GM11168 (cell line): ENCODE data around the gene DYSF.

Experiments used
- in situ Hi-C: fragments of 300-500 bp; cut with MboI; formaldehyde crosslinking; loops from one replicate; pipeline ENCODE4 v1.12.0; 2022; ENCODE audit warnings: low sequenced_read_pairs; ENCODE audit not compliant: unreplicated experiment

DYSF gene

DNA sequence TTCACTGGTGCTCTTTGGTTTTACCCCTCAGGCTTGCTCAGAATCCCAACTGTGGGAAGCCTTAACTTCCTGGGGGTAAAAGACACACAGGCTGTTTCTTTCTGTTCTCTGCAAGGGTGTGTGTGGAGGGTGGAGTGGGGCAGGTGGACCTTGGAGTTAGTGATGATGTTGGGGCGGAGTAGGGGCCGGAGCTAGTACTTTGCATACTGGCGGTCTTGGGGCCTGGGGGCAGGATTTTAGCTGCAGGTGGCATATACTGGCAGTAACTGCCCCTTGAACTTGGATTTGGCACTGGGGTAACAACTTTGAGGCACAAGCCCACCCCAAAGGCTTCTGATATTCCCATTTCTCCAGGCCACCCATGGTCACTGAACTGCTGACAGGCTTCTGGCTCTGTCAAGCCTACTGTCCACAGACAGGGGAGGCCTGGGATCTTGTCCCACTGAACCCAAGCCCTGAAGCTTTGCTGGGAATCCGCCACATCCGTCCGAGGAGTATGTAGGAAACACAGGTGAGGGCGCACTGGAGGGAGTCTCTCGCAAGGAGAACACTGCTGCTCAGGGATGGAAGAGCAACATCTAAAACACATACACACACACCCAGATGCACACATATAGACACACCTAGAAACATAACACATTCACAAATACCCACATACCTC is 258.9 kb downstream of the DYSF start:
- in situ Hi-C loops = no loop called here

DNA sequence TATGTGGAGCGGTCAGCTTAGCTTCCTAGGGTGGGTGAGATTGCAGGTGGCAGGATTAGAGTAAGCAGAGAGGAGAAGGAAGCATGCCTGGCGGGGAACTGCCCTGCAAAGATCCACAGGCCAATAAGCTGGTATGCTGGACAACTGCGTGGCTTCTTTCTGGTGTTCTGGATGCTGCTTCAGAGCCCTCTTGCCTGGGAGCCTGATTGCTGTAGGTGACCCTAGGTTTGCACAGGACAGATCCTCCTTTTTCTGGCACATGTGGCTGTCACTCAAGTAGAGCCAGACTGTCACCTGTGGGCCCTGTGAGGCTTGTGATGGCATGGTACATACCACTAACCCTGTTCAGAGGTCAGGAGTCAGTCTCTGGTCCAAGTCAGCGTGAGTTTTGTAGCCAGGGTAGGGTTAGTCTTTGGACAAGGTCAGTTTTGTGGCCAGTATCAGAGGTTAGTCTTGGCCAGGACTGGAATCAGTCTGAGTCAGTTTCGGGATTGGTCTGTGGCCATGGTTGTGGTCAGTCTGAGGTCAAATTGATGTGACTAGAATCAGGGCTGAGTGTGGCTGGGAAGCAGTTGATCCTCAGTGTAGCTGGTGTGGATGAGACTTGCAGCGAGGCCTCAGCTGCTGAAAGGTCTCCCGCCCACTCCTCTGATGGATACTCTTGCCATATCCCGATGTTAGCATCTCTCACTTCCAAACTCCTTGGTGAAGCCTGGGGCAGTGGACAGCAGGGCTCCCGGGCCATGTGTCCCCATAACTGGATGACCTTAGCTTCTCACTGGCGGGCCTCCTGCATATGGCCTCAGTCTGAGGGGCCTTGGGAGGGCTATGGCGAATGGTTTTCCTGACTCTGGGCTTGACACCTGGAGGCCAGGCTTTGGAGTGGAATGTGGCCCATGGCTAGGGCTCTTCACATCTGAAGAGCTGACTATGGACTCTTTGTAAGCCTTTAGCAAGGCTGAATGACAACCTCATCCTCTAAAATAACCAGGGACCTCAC is 260.5 kb downstream of the DYSF start:
- in situ Hi-C loops = no loop called here

DNA sequence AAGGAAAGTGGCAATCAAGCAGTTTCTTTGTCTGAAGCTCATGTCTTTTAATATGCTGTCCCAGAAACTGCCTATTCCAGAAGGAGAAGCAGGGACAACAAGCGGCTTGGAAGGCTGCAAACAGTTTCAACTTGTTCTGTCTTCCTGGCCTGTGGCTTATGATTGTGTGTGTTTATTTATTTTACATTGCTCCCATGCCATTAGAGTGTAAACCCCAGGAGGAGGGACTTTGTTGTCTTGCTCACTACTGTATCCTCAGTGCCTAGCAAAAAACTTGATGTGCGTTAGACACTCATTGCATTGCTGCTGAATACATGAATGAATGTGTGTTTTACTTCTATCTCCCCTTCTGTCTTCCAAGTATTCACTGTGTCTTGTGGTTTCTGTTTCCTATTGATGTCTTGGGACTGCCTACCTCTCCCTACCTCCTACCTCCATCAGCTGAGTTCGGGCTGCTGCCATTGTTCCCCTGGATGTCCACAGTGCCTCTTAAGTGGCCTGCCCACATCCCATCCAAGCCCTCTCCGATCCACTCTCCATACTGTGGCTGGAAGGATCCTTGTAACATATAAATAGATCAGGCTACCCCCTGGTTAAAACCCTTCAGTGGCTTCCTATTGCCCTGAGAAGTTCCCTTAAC is 261.4 kb downstream of the DYSF start:
- in situ Hi-C loops = no loop called here

DNA sequence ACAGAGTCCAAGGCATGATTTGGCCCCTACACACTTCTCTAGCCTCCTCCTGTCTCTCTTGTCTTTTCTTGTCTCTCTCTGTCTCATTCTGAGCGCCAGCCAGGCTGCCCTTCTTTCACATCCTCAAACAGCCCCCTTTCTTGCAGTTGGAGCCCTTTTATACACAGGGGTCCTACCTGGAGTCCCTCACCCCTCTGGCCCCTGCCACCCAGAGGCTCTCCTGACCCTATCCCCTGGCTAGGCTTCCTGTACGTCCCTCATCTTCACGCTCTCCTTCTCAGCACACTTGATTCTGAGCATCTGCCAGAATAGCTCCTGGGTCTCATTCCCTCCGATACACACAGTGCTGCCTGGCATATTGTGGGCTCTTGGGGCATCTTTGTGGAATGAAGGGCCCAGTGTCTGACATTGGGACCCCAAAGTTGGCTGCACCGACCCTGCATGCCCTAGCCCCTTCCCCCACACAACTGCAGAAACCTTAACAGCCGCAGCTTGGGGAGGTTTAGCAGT is 261.9 kb downstream of the DYSF start:
- in situ Hi-C loops = no loop called here

DNA sequence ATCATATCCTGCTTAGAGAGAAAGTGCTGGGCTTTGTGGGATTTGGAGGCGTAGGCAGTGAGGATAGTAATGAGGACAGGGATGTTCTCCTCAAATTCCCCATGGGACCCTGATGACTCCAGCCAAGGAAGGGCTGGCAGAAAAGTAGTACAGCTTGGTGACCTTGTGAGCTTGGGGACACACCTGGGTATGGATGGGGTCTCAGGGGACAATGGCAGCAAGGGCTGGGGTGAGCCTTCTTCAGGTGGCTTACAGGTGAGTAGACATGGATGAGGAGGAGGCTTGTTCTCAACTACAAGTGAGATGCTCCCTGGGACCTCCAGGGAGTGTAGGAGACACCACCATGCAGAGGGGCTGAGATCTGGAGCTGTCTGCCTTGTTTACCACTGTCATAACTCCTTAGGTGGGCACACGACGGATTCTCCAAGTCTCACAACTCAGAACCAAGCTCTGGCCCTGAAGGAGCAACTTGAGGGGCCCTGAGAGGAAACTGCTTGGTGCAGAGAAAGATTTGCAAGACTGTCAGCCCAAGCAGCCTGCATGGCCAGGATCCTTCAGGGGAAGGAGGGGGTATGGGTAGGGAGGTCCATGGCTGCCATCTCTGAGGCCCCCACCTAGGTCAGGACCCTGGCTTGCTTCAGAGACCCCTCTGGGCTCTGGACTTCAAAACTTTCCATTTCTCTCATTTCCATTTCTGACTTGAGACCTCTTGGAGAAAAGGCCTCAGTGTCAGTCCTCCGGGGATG is 262.8 kb downstream of the DYSF start:
- in situ Hi-C loops = no loop called here

DNA sequence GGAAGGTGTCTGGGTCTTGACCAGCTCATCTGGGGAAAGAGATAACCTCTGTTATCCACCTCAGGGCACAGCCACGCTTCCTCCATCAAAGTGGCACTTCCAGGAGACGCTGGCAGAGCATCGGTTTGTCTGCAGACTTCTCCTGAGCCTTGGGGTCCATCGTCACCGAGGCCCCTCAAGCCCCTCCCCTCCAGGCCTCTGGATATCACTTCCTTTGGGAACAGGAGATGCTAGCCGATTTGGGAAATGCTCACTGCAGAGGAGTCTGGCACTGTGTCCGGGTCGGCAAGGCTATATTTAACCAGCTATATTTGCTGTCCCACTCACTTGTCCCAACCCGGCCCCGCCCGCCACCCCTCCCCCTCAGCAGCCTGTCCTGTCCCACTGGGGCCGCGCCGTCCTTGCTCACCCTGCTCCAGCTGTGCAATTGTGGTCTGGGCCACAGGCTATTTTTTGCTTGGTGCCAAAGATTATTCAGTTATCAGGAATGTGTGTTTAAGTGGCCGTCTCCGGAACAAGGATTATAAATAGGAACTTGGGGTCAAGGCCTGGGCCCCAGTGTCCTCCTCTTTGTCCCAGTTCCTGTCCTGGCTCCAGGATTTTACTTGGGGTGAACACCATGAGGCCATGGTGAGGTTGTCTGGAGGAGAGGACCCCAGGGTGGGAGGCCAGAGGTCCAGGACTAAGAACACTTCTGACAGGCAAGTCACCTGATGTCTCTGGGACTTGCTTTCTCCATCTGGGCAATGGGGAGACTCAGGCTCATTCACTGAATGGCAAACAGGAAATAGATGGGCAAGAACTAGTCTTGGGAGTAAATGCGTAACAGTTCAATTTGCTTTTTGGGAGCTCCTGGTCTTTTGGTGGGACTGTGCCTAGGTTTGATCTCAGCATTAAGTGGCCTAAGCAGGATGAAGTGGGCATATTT is 263.6 kb downstream of the DYSF start:
- in situ Hi-C loops = no loop called here

DNA sequence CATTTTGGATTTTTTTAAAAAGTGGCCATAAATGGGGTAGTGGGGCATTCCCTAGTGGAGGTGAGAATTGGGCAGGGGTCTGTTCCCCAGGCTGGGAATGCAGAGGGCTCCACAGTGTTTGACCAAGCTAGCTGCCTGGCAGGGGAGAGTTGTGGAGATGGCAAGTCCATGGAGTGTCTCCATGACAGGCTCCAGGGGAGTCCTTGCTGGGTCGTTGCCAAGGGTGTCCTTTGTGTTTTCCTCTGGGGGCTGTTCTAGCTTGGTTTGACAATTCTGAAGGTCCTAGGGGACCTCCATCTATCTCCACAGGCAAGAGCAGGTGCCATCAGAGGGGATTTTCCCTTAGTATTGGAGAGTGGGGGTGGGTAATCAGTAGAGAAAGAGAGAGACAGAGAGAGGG is 265.3 kb downstream of the DYSF start:
- in situ Hi-C loops = no loop called here

DNA sequence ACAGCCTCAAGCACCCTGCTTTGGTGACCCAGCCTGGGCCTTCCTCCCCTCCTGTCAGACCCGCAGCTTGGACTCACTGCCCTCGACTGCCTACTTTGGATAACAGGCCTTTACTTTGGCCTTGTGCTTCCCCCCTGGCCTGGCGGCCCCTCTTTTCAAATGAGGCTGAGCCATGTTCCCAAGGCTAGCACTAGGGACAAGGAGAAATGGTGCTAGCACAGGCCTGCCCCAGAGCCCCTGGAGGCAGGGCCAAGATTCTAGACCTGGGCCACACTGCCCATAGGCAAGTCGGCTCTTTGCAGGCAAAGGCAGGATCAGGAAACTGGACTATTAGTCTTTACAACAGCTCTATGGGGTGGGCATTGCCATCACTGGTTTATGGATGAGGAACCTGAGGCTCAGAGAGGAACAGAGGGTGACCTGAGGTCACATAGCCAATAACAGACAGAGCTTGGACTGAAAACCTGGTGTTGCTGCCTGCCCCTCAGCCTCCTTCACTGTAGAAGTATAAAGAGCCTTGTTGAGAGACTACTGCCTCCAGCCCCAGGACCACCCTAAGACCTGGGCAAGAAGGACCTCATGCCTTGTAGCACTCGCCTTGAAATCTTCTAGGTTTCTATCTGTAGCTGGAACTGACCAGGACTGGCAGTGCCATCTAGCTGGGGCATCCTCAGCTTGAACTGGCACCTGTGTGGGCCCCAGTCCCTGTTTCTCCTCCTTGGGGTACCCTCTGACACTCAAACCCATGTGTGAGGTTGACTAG is 266.3 kb downstream of the DYSF start:
- in situ Hi-C loops = no loop called here

- in situ Hi-C loops = no loop called here
Measured at GRCh38 chr2:71720283-71720560, 266.9 kb downstream of the DYSF start.

GRCh38 chr2:71720596-71721361 is 267.4 kb downstream of the DYSF start:
- in situ Hi-C loops = no loop called here

DNA sequence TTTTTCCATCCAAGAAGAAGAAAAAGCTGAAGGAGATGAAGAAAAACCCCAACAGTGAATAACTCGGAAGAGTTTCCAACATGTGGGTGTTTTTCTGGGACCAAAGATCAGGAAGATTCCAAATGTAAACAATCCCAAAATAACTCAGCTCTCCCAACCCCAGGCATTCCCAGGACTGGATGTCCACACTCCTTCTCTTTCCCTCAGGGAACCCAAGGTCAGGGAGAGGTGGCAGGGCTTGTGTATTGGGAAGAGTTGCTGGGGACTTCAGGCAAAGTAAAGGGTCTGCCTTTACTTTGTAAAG is 268.0 kb downstream of the DYSF start:
- in situ Hi-C loops = no loop called here

- in situ Hi-C loops = no loop called here
Measured at GRCh38 chr2:71721669-71722068, 268.3 kb downstream of the DYSF start.

GRCh38 chr2:71722286-71722685 is 268.9 kb downstream of the DYSF start:
- in situ Hi-C loops = no loop called here

- in situ Hi-C loops = no loop called here
Measured at GRCh38 chr2:71724793-71725192, 271.4 kb downstream of the DYSF start.

DNA sequence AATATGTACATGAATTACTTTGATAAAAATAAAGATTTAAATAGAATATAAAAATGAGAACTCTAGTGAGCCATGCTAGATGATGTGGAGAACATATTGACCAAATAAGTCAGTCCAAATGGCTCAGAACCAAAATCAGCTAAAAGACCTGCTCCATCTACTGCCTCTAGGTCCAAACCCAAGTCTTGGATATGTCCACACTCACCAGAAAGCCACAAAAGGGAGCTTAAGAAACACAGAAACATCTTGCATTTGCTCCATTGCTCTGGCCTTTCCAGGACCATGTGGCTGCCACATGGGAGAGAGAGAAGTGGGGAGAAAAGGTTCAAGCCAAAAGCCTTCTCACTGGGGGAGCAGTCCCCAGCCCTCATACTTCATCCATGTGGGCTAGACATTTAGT is 272.5 kb downstream of the DYSF start:
- in situ Hi-C loops = no loop called here

DNA sequence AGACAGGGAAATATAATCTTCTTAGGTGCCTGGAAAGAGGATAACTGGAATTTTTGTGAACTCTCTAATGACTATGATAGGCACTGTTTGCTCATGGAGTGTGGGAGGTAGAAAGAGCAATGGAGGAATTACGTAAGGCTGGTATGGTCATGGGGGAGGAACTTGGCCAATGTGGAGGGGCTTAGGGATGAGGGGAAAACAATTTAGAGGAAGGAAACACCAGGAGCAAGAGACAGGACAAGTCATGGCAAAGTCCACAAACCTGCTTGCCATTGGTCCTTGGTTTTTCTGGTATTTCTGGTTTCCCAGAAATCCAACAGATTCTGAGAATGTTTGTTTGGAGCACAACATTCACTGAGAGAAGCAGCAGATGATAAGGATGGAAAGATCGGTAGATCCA is 274.2 kb downstream of the DYSF start:
- in situ Hi-C loops = no loop called here

DNA sequence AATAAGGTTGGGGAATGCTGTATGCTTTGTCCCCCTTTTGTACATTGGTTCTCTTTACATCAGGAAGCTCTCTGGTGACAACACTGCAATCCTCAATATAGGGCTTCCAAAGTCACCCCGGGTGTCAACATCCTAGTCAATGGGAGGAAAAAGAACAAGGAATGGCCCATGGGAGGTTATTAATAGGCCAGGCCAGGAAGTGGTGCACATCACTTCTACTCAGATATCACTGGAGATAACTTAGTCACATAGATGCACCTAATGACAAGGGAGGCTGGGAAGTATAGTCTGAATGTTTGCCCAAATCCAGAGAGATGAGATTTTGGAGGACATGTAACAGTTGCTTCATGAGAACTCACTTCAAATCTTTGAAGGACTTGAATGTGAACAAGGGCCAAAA is 274.7 kb downstream of the DYSF start:
- in situ Hi-C loops = no loop called here

GRCh38 chr2:71730785-71731383 is 277.5 kb downstream of the DYSF start:
- in situ Hi-C loops = no loop called here
